GM19324 (cell line): ENCODE results near the gene KPNB1.

Experiments used
- ATAC-seq: cut with Tn5 transposase; IDR thresholded peaks from one replicate; pipeline ENCODE4 v1.9.1; 2021; ENCODE audit warnings: mild to moderate bottlenecking, moderate library complexity; ENCODE audit not compliant: unreplicated experiment, low FRiP score

KPNB1 gene

DNA sequence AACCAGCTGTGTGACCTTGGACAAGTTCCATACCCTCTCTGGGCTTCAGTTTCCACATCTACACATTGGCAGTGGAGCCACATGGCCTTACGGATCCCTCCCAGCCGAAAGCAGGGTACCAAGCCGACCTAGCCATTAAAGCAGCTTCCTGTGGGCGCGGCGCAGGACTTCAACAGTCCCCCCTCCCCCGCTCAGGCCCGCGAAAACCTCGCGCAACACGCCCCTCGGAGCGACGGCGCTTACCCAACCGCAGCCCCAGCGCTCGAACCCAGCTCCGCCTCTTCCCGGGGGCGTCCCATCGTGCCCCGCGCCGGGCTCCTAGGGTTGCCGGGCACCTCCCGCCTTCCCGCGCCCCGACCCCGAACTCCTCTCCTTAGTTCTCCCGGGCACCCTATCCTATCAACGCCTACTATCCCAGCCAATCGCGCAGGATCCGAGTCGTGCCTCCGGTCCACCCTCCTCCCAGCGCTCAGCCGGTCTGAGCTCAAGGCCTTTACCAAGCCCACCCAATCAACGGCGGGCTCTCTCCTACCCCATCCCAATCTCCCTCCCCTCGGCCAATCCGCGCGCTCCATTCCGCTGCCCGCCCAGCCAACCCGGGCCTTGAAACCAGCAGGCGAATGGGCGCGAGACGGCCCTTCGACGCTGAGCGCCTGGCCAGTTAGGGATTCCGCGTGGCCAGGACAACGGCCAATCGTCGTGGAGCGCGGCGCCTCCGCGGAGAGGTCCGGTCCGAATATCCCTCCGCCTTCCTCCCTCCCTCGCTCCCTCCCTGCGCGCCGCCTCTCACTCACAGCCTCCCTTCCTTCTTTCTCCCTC lies at the start of gene KPNB1:
TSS of gene KPNB1 (plus strand) at position 767 of the 819 bp plus-strand sequence. CDS start 326 bp downstream, outside the sequence.
- peak; percentile 85 for ATAC-seq

DNA sequence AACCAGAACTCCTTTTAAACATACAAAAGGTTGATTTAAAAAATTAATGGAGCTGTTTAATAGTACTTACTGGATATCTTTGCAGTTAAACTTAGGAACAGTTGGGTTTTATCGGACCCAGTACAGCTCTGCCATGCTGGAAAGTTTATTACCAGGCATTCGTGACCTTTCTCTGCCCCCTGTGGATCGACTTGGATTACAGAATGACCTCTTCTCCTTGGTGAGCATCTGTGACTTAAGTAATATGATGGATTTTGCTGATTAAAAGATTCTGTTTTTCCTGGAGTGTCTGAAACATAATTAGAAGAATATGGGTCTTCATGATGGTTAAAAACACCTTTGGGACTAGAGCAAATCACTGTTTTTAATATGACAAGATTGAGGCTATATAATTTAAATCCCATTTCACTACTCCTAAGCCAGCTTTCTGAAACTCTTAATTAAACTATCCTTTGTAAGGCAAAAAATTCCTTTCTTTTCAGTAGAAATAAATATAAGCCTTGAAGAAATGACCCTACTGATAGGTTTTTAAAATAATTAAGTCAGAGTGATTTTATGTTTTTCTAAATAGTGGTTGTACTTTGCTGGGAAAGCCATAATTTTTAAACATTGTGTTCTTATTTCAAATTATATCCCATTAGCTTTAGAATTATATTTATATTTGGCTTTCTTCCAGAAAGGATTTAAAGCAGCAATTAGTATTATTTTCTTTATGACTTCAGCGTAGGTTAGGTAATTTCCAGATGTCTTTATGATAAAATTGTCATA lies 45.7 kb upstream of the KPNB1 start:
- no peak for ATAC-seq

DNA sequence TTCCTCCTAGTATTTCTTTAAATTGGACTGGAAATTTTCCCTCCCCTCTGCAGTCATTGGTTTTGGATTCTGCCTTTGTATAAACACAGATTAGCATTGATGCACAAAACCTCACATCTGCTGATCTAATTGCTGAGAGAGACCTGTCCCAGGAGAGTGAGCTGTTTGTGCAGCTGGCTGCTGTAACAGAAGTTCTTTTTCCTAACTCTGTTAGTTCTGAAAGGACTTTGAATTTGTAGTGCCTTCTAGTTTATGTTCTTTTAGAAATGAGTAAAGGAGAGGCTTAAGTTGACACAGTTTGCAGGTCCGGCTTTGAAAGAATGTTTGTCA lies 45.2 kb upstream of the KPNB1 start:
- no peak for ATAC-seq

DNA sequence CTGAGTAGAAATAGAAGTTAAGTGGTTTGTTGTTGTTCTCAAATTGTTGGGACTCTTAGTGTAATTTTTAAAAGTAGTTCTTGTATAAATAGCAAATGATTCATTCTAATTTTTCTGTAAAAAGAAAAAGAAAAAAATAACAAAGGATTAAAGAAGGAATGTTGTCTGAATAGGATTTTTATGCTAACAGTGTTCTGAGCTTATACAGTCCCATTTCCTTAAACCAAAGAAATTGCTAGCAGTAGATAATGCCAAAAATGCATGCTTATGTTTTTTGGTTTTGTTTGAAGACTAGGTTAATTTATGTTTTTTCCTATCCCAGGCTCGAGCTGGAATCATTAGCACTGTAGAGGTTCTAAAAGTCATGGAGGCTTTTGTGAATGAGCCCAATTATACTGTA lies 44.7 kb upstream of the KPNB1 start:
- ATAC-seq = no peak

DNA sequence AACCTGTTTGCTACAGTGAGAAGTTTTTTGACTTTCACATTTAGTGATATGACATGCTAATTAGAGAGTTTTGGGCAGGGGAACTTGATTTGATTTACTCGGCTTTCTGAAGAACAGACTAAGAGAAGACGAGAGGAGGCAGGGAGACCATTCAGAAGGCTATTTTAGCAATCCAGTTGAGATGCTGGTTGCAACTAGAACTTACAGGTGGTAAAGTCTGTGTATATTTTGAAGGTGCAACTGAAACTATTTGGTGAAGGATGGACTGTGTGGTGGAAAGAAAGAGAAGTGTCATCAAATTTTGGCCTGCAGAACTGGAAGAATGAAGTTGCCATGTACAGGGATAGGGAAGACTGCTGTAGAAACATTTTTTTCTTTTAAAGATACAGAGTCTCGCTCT lies 42.2 kb upstream of the KPNB1 start:
- ATAC-seq = no peak

DNA sequence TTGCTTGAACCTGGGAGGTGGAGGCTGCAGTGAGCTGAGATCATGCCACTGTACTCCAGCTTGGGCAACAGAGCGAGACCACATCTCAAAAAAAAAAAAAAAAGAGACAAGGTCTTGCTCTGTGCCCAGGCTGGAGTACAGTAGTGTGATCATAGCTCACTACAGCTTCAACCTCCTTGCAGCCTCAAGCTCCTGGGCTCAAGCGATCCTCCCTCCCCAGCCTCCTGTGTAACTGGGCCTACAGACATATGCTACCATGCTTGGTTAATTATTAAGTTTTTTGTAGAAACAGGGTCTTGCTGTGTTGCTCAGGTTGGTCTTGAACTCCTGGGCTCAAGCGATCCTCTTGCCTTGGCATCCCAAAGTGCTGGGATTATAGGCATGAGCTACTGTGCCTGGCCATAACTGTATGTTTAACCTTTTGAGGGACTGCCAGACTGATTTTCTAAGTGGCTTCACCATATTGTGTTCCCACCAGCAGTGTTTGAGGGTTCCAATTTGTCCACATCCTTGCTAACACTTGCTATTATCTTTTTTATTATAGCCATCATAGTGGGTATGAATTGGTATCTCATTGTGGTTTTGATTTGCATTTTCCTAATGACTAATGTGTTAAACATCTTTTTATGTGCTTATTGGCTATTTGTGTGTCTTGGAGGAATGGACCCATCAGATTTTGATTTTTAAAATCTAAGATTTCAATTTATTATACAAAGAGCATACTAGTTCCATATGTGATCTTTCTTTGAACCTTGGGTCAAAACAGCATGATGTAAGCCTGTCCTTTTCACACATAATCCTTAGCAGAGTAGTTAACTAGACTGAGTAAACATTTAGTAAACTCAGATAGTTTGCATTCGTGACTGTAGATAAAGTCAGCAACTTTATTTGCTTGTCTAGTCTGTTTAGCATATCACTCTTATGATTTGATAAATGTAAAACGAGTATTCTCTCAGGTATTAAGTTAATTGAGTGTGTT lies 38.1 kb upstream of the KPNB1 start:
- no peak for ATAC-seq

DNA sequence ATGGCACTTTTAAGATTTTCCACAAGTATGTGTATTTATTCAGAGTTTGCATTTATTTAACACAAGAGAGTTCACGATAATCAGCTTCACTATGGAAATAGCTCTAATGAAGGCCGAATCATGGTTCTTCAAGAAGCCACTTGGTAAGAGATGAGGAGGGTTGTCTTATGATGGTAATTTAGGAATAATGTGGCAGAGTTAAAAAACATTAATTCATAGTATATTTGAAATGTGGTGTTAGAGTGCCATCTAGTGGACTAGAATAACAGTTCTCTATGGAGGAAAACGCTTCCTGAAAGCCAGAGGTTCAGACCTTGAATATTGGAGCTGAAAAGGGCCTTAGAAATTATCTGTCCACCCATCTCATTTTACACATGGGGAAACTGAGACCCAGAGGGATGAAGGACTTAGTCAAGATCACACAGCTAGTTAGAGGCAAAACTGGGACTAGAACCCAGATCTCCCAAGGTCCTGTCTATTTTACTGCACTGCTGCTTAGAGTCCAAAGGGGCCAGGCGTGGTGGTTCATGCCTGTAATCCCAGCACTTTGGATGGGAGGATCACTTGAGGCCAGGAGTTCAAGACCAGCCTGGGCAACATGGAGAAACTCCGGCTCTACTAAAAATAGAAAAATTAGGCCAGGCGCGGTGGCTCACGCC lies 33.8 kb upstream of the KPNB1 start:
- ATAC-seq = no peak

DNA sequence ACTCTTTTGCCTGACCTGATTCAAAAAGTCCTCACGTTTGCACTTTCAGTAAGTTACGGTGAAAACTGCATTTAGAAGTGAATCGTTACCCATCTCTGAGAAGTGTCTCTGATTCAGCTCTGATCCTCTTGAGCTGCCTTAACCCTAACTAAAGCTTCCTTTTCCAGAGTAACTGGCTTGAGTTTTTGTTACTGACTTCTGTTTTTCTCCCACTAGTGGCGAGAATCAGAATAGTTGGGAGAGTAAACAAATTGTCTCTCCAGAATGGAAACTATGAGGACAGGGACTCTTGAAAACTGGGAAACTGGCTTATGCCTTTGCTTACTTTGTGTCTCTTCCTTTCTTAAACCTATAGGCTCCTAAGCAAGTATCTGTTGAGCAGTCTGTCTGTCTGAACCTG lies 31.3 kb upstream of the KPNB1 start:
- no peak for ATAC-seq

DNA sequence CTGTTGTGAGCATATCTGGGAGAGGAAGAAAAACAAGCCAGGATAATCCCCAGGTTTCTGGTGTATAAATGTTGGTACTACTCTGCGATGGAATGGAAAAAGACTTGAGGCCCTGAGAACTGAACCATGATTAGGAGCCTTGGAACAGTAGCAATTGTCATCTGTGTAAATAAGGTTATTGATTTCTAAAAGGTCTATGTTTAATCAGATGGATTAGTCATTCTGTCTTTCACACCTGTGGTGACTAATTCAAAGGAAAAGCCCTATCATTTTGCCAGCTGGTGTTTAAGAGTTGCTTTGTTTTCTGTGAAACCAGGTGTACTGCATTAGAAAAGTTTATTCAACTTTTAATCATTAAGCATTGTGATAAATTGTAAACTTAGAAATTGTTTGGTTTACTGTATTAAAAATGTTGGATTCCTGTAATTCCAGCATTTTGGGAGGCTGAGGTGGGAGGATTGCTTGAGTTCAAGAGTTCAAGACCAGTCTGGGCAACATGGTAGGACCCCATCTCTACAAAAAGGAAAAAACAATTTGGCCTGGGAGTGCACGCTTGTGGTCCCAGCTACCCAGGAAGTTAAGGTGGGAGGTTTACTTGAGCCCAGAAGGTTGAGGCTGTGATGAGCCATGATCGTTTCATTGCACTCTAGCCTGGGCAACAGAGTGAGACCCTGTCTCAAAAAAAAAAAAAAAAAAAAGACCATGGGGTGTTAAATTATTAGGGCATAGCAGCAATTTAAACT lies 29.0 kb upstream of the KPNB1 start:
- ATAC-seq = no peak

DNA sequence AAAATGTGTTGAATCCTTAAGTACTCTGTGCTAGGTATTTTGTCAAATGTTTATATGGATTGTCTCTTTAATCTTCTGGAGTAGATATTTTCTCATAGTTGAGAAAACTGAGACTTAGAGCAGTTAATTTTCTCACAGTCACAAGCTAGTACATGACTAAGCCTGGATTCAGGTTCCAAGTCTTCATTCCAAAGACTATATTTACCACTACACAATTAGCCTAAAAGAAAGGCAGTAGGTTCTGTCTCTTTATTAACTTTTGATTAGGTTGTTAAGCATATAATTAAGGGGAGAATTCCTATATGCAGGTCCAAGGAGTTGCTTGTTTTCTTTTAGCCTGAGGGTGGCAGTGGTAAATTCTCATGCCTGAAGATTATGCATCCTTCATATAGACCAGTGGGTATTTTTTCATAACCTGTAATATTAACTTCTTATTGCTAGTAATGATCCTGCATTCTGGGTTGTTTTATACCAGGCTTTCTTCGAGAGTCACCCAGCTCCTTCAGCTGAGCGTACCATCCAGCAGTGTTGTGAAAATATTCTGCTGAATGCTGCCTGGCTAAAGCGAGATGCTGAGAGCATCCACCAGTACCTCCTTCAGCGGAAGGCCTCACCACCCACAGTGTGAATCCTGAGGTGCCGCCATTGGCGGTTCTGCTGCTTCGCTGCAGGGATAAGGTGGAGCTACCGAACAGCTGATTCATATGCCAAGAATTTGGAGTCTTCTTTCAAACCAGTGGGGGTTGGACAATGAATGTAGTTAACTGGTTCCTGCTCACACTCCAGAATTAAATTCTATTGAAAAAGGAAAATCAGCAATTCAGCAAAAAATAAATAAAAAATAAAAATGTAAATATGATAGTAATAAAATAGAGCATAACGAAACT lies 28.2 kb upstream of the KPNB1 start:
- no peak for ATAC-seq

DNA sequence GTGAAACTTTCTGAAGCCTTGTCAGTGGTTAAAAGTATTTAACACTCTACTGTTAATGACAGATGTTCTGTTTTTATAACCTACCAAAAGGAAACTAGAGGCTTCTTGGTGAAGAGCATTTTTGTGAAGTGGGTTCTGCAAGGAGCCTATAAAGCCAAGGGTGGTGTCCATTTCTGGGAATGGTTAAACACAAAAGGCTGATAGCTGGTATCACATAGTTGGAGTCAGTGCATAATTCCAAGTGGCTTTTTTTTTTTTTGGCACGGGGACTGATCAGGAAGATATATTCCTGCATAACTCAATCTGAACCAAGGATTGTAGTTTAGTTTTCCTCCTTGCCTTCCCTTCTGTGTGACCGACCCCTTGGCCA lies 27.6 kb upstream of the KPNB1 start:
- ATAC-seq = no peak

DNA sequence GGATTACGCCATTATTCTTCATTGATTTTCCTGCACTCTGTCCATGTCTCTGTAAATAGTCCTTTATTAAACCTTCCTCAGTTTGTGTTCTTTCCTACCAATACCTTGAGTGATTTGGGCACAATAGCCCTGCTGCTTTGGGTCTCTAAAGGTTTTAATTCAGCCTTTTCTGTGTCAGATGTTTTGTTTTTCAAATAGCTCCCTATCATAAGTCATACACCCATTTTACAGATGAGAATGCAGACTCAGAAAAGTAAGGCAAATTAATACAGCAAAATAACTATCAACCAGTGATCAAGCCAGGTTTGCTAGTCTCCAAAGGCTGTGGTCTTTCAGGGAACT lies 25.0 kb upstream of the KPNB1 start:
- ATAC-seq = no peak

DNA sequence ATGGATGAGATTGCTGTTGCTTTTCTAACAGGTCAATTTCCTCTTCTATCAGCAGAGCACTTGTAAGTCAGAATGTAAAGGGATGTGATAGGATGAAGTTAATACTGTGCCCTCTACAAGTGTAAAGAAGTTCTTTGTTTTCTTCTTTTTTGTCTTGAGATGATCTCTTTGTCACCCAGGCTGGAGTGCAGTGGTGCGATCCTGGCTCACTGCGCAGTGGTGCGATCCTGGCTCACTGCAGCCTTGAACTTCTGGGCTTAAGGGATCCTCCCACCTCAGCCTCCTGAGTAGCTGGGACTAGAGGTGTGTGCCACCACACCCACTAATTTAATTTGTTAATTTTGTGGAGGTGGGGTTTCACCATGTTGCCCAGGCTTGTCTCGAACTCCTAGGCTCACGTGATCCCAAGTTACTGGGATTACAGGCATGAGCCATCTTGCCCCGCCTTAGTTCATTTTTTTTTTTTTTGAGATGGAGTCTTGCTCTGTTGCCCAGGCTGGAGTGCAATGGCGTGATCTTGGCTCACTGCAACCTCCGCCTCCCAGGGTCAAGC lies 21.6 kb upstream of the KPNB1 start:
- no peak for ATAC-seq

DNA sequence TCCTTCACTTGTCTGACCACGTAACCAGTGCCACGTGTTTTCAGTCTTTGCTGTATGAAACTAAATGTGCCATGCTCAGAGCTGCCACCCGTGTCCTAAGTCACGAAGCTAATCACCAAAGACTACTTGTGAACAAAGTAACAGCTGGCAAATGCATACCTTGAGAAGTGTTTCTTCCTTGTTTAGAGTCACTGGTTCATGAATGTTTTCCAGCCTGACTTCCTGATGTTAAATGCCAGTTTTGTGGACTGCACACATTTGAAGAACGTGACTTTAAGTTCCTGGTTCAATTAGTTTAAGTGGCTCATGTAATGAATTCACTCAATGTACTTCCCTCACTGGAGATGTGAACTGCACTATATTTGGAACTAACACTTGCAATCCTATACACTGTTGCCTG lies 19.9 kb upstream of the KPNB1 start:
- ATAC-seq = no peak

DNA sequence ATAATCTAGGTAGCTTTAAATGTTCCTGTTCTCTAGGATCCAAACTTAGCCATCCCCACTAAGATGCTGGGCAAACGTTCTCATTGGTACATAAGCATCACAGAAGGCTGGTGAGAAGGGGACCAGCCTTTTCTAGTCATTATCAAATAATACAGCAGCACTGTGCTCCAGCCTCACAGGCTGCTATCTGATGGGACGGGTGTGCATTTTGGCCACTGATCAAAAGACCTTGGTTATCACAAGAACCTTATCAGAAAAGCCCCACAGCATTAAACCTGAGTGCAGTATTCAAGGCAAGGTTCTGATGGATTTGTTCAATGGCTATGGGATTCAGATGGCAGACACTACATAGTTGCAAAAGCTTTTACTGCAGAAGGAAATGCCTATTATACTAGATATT lies 19.1 kb upstream of the KPNB1 start:
- ATAC-seq = no peak

DNA sequence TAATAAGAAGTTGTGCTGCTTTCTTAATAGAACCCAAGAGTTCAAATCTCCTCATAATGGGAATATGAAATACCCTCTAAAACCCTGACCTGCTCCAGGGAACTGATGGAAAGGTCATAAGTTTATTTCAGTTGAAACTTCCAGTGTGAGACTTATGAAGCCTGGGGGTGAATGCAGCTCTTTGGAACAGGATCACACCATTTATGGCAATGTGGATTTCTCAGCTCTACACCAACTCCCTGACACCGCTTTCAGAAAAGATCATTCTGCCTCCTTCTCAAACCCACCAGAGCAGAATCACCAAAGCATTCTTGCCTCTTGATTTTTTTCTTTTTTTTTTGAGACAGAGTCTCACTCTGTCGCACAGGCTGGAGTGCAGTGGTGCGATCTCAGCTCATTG lies 16.7 kb upstream of the KPNB1 start:
- ATAC-seq = no peak

DNA sequence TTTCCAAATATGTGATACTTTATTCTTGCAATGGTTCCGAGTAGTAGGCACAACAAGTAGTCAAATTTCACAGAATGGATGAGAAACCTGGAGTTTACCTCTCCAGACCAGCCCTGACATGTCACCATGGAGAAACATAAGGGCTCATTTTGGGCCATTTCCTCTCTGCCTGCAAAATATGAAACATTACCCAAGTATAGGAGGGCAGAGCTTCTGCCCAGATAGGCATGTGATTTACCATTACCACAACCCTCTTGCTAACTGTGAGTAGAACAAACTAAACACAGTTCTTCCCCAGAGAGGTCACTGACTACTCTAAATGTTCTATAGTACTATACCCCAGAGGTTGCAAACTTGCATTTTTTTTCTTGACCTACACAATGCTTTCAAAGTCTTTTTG lies 15.7 kb upstream of the KPNB1 start:
- ATAC-seq = no peak

DNA sequence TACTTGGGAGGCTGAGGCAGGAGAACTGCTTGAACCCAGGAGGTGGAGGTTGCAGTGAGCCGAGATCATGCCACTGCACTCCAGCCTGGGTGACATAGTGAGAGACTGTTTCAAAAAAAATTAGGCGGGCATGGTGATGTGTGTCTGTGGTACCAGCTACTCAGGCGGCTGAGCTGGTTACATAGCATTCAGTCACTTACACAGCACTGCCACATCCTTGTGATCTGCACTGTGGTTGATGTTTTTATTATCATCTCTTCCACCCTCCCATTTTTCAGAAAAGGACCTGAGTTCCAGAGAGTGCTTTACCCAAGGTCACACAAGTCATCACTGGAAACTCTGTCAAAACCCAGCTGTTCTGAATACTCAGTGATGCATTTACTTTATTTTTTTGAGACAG lies 14.8 kb upstream of the KPNB1 start:
- ATAC-seq = no peak

DNA sequence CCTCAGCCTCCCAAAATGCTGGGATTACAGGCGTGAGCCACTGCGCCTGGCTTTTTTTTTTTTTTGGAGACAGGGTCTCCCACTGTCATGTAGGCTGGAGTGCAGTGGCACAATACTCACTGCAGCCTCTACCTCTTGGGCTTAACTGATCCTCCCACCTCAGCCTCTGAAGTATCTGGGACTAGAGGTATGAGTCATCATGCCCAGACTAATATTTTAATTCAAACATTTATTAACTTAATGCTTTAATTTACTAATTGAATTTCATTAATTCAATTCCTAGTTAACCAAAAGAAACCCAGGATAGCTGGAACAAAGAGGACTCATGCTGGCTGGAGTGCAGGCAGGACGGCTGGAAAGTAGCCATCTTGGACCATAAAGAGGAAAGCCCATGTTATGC lies 14.0 kb upstream of the KPNB1 start:
- ATAC-seq = no peak
